Ishikawa (cell line): ENCODE results near the gene PLEKHA5.

Experiments
- CEBPB ChIP-seq: IDR thresholded peaks from 2 replicates; pipeline ENCODE4 v1.6.1; 2012
- EP300 ChIP-seq: IDR thresholded peaks from 2 replicates; pipeline ENCODE4 v1.6.1; 2012; ENCODE audit warnings: borderline replicate concordance
- REST ChIP-seq: IDR thresholded peaks from 2 replicates; pipeline ENCODE4 v1.6.1; 2012; ENCODE audit warnings: low read depth, mild to moderate bottlenecking
- ZBTB7A ChIP-seq: IDR thresholded peaks from 2 replicates; pipeline ENCODE4 v1.6.1; 2012; ENCODE audit warnings: low read depth
- TF ChIP-seq, protein P1 (sequence below): IDR thresholded peaks from 2 replicates; pipeline ENCODE4 v1.6.1; 2012
- TF ChIP-seq, protein P2 (sequence below): IDR thresholded peaks from 2 replicates; pipeline ENCODE4 v1.6.1; 2012

GRCh38 chr12:19080918-19081317, 48.6 kb upstream of the PLEKHA5 start:
- TF ChIP-seq, protein P1, sequence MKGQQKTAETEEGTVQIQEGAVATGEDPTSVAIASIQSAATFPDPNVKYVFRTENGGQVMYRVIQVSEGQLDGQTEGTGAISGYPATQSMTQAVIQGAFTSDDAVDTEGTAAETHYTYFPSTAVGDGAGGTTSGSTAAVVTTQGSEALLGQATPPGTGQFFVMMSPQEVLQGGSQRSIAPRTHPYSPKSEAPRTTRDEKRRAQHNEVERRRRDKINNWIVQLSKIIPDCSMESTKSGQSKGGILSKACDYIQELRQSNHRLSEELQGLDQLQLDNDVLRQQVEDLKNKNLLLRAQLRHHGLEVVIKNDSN = no peak
- TF ChIP-seq, protein P2, sequence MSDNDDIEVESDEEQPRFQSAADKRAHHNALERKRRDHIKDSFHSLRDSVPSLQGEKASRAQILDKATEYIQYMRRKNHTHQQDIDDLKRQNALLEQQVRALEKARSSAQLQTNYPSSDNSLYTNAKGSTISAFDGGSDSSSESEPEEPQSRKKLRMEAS = no peak
- TF ChIP-seq REST (no peak), CEBPB (no peak), ZBTB7A (no peak), EP300 (no peak)
